Liver (tissue), 9 donors: ENCODE results near the gene USH2A. TPM values are rescaled to one million over a fixed set of nuclear protein-coding genes. Genes with fewer than 3 reads are reported as not detected.
A peak's percentile ranks its signal among the peaks of the same experiment; 100 is the strongest.

Experiments used
- DNase-seq: peaks from one replicate; pipeline ENCODE4 v3.0.0-alpha.2; 2017; ENCODE audit warnings: low spot score
- H3K27ac ChIP-seq, 2 donors: one replicate each; pipeline ENCODE4 v1.7.0; 2013; ENCODE audit warnings: inconsistent platforms in 2 of 2, low read length in 2 of 2, control low read depth in 1 of 2, low read depth in 1 of 2, mild to moderate bottlenecking in 1 of 2
- H3K27me3 ChIP-seq, 4 donors: one replicate each; pipeline versions ENCODE4 v1.6.1 to v1.7.0; 2013; ENCODE audit warnings: low read length in 3 of 4, inconsistent platforms in 1 of 4, mild to moderate bottlenecking in 1 of 4, moderate library complexity in 1 of 4; ENCODE audit not compliant: control insufficient read depth in 4 of 4, insufficient read depth in 4 of 4
- H3K36me3 ChIP-seq, 4 donors: one replicate each; pipeline versions ENCODE4 v1.6.1 to v1.7.0; 2013; ENCODE audit warnings: low read length in 3 of 4, mild to moderate bottlenecking in 3 of 4, low read depth in 1 of 4, moderate library complexity in 1 of 4; ENCODE audit not compliant: control insufficient read depth in 4 of 4, insufficient read depth in 3 of 4
- H3K4me1 ChIP-seq, 4 donors: one replicate each; pipeline versions ENCODE4 v1.6.1 to v1.7.0; 2013; ENCODE audit warnings: low read length in 3 of 4, mild to moderate bottlenecking in 3 of 4, moderate library complexity in 1 of 4; ENCODE audit not compliant: control insufficient read depth in 4 of 4, insufficient read depth in 4 of 4
- H3K4me3 ChIP-seq, 3 donors: one replicate each; pipeline versions ENCODE4 v1.6.1 to v1.7.0; 2013; ENCODE audit warnings: low read length in 3 of 3, control low read depth in 1 of 3, low read depth in 1 of 3, mild to moderate bottlenecking in 1 of 3
- H3K9ac ChIP-seq, 2 donors: one replicate each; pipeline ENCODE4 v1.7.0; 2013; ENCODE audit warnings: low read length in 2 of 2, mild to moderate bottlenecking in 2 of 2, moderate library complexity in 2 of 2, control low read depth in 1 of 2, low read depth in 1 of 2
- H3K9me3 ChIP-seq, 4 donors: one replicate each; pipeline versions ENCODE4 v1.6.1 to v1.7.0; 2013; ENCODE audit warnings: low read length in 3 of 4; ENCODE audit not compliant: control insufficient read depth in 4 of 4
- CTCF ChIP-seq: fragments of 150-350 bp; IDR thresholded peaks from 2 replicates; pipeline ENCODE4 v1.5.1; 2017; ENCODE audit warnings: improper control_type of control experiment, low read depth, low read length; ENCODE audit not compliant: missing input control
- EGR1 ChIP-seq, 2 donors: IDR thresholded peaks; 2 replicates each; pipeline ENCODE4 v1.6.1; 2016 to 2018; ENCODE audit warnings: antibody characterized with exemption in 2 of 2, low read depth in 2 of 2
- FOXA2 ChIP-seq: IDR thresholded peaks from 2 replicates; pipeline ENCODE4 v1.6.1; 2016; ENCODE audit warnings: antibody characterized with exemption
- HNF4A ChIP-seq, 2 donors: conservative IDR thresholded peaks; 2 replicates each; pipeline ENCODE4 v1.6.1; 2016; ENCODE audit warnings: antibody characterized with exemption in 2 of 2, mild to moderate bottlenecking in 2 of 2
- HNF4G ChIP-seq: IDR thresholded peaks from 2 replicates; pipeline ENCODE4 v1.6.1; 2016; ENCODE audit warnings: antibody characterized with exemption
- JUND ChIP-seq, 2 donors: IDR thresholded peaks; 2 replicates each; pipeline ENCODE4 v1.6.1; 2016; ENCODE audit warnings: antibody characterized with exemption in 2 of 2
- NR2F2 ChIP-seq: IDR thresholded peaks from 2 replicates; pipeline ENCODE4 v1.6.1; 2016; ENCODE audit warnings: antibody characterized with exemption
- RAD21 ChIP-seq, 2 donors: IDR thresholded peaks; 2 replicates each; pipeline ENCODE4 v1.6.1; 2016; ENCODE audit warnings: antibody characterized with exemption in 2 of 2, mild to moderate bottlenecking in 2 of 2
- REST ChIP-seq: IDR thresholded peaks from 2 replicates; pipeline ENCODE4 v1.6.1; 2016; ENCODE audit warnings: antibody characterized with exemption, mild to moderate bottlenecking
- RXRA ChIP-seq, 2 donors: IDR thresholded peaks; 2 replicates each; pipeline ENCODE4 v1.6.1; 2017 to 2018; ENCODE audit warnings: antibody characterized with exemption in 2 of 2, mild to moderate bottlenecking in 1 of 2
- SP1 ChIP-seq: IDR thresholded peaks from 2 replicates; pipeline ENCODE4 v1.6.1; 2018; ENCODE audit warnings: antibody characterized with exemption, mild to moderate bottlenecking
- TAF1 ChIP-seq: conservative IDR thresholded peaks from 2 replicates; pipeline ENCODE4 v1.6.1; 2016; ENCODE audit warnings: antibody characterized with exemption, mild to moderate bottlenecking
- ZBTB33 ChIP-seq: IDR thresholded peaks from 2 replicates; pipeline ENCODE4 v1.6.1; 2016; ENCODE audit warnings: antibody characterized with exemption
- WGBS: extraction: QIAGEN DNeasy Blood & Tissue Kit; methylation state at CpG from one replicate; pipeline ENCODE4 v1.1.7; 2013; 5-methylcytosine and 5-hydroxymethylcytosine counted together
- polyA plus RNA-seq, 2 donors: library from polyadenylated mRNA; stranded (reverse) in 1 of 2; unstranded in 1 of 2; fragments of 200-250 nt in 1 of 2; fragments of >200 nt in 1 of 2; fragmentation: Nextera tagmentation in 1 of 2; extraction: Ambion mirVana in 1 of 2; gene quantifications; one replicate each; pipeline versions ENCODE4 v1.2.1 to v1.2.3, GENCODE V29; 2013 to 2015
- total RNA-seq, 2 donors: library from RNA; depleted of rRNA; stranded (reverse); fragments of >200 nt; gene quantifications; one replicate each; pipeline ENCODE4 v1.2.3, GENCODE V29; 2014
- donor health status: healthy.
- donor health status: healthy.
- donor health status: healthy.
- donor health status: healthy.
- donor health status: healthy.

The USH2A gene
- total and polyA plus RNA-seq, 4 donors = 0.14 to 1.0 (median 0.31) TPM

GRCh38 chr1:215797859-215798258 lies 625.4 kb downstream of the USH2A start:
- Histone ChIP-seq H3K4me1 (no peaks in the 10 kb centered on the region), H3K27me3 (no peaks in the 10 kb centered on the region), H3K36me3 (no peaks in the 10 kb centered on the region), H3K9ac (no peak overlapping the region), H3K9me3 (no peaks in the 10 kb centered on the region), H3K27ac (no peak overlapping the region), H3K4me3 (no peak overlapping the region)
- no peak for DNase-seq
- TF ChIP-seq NR2F2 (no peak), JUND (IDR thresholded peaks at IDR 0.05) (no peak), FOXA2 (no peak), HNF4G (no peak), HNF4A (conservative IDR thresholded peaks at IDR 0.05) (no peak), RAD21 (IDR thresholded peaks at IDR 0.05) (no peak), REST (no peak), RXRA (IDR thresholded peaks at IDR 0.05) (no peak)

GRCh38 chr1:215794156-215794555 lies 629.1 kb downstream of the USH2A start:
- H3K36me3 ChIP-seq = no peaks in the 10 kb centered on the region
- TF ChIP-seq SP1 (no peak), HNF4G (no peak), JUND (IDR thresholded peaks at IDR 0.05) (no peak), TAF1 (no peak), RXRA (IDR thresholded peaks at IDR 0.05) (no peak)
- H3K9ac ChIP-seq = no peak overlapping the region
- no peak overlapping the region for H3K27ac ChIP-seq
- WGBS = 89% methylated on average over 6 of the region's 6 CpGs
- no peaks in the 10 kb centered on the region for H3K27me3 ChIP-seq
- H3K4me1 ChIP-seq = no peaks in the 10 kb centered on the region
- no peak overlapping the region for H3K4me3 ChIP-seq
- no peak for DNase-seq
- H3K9me3 ChIP-seq = no peaks in the 10 kb centered on the region

- TF ChIP-seq ZBTB33 (no peak), SP1 (no peak), RAD21 (IDR thresholded peaks at IDR 0.05) (peak; percentile 53 to 64), CTCF (peak; percentile 13), FOXA2 (no peak), HNF4A (conservative IDR thresholded peaks at IDR 0.05) (no peak), EGR1 (IDR thresholded peaks at IDR 0.05; ENCODE audit: low read depth in 2 of 2) (no peak)
- Histone ChIP-seq H3K27me3 (no peaks in the 10 kb centered on the region), H3K4me3 (no peak overlapping the region), H3K27ac (no peak overlapping the region), H3K9me3 (no peaks in the 10 kb centered on the region), H3K36me3 (no peaks in the 10 kb centered on the region), H3K4me1 (no peaks in the 10 kb centered on the region), H3K9ac (no peak overlapping the region)
- no peak for DNase-seq
These were observed 630.1 kb downstream of the USH2A start for GRCh38 chr1:215793180-215793579.
